GM23338 (cell line): ENCODE data around the gene ERAP2. TPM values are rescaled to one million over a fixed set of nuclear protein-coding genes. Genes with fewer than 3 reads are reported as not detected.

Experiments
- ATAC-seq: fragments of 200-7000 bp; cut with Tn5 transposase; 3 replicates; pipeline ENCODE4 v1.9.1; 2020
- DNase-seq: peaks from one replicate; pipeline ENCODE4 v3.0.0-alpha.2; 2015; ENCODE audit warnings: low spot score
- H2AFZ ChIP-seq: fragments of 200-600 bp; sonication (generic); 2 replicates; pipeline ENCODE4 v1.8.0; 2016; ENCODE audit warnings: antibody characterized with exemption, mild to moderate bottlenecking, moderate library complexity
- H3F3A ChIP-seq: fragments of 200-600 bp; sonication (generic); replicated peaks from 2 replicates; pipeline ENCODE4 v1.8.0; 2017; ENCODE audit warnings: antibody characterized with exemption, mixed run types, low read depth
- H3K27ac ChIP-seq: fragments of 200-600 bp; sonication (generic); 2 replicates; pipeline ENCODE4 v1.6.1; 2016; ENCODE audit warnings: low read depth
- H3K27me3 ChIP-seq: fragments of 200-600 bp; sonication (generic); 2 replicates; pipeline ENCODE4 v1.8.0; 2016; ENCODE audit warnings: mild to moderate bottlenecking, mixed run types, moderate library complexity; ENCODE audit not compliant: insufficient read depth
- H3K36me3 ChIP-seq: fragments of 200-600 bp; sonication (generic); 2 replicates; pipeline ENCODE4 v1.8.0; 2016; ENCODE audit warnings: mild to moderate bottlenecking; ENCODE audit not compliant: insufficient read depth
- H3K4me1 ChIP-seq: fragments of 200-600 bp; sonication (generic); 2 replicates; pipeline ENCODE4 v1.8.0; 2016; ENCODE audit warnings: mild to moderate bottlenecking, moderate library complexity; ENCODE audit not compliant: insufficient read depth
- H3K4me2 ChIP-seq: fragments of 200-600 bp; sonication (generic); 2 replicates; pipeline ENCODE4 v1.7.1; 2017; ENCODE audit warnings: mixed run types
- H3K4me3 ChIP-seq: fragments of 200-600 bp; sonication (generic); 2 replicates; pipeline ENCODE4 v1.6.1; 2016; ENCODE audit warnings: mixed run types
- H3K79me2 ChIP-seq: fragments of 200-600 bp; sonication (generic); replicated peaks from 2 replicates; pipeline ENCODE4 v1.8.0; 2017; ENCODE audit warnings: mild to moderate bottlenecking; ENCODE audit not compliant: insufficient read depth
- H3K9me2 ChIP-seq: fragments of 200-600 bp; sonication (generic); 2 replicates; pipeline ENCODE4 v1.8.0; 2017; ENCODE audit not compliant: insufficient read depth
- H4K20me1 ChIP-seq: fragments of 200-600 bp; sonication (generic); replicated peaks from 2 replicates; pipeline ENCODE4 v1.8.0; 2017; ENCODE audit warnings: mild to moderate bottlenecking; ENCODE audit not compliant: insufficient read depth
- H3K27ac Mint-ChIP-seq: 2 replicates; pipeline ENCODE4 v1.8.0; 2020; ENCODE audit warnings: inconsistent platforms, mild to moderate bottlenecking, moderate library complexity, mixed read lengths
- H3K27me3 Mint-ChIP-seq: 3 replicates; pipeline ENCODE4 v1.8.0; 2022; ENCODE audit warnings: low read depth, mild to moderate bottlenecking, moderate library complexity, mixed read lengths, inconsistent platforms; ENCODE audit not compliant: insufficient read depth, poor library complexity
- H3K36me3 Mint-ChIP-seq: 3 replicates; pipeline ENCODE4 v1.8.0; 2021; ENCODE audit warnings: low read depth, mild to moderate bottlenecking, inconsistent platforms, moderate library complexity, mixed read lengths
- H3K4me1 Mint-ChIP-seq: 3 replicates; pipeline ENCODE4 v1.8.0; 2020; ENCODE audit warnings: mild to moderate bottlenecking, inconsistent platforms, mixed read lengths
- H3K4me3 Mint-ChIP-seq: 3 replicates; pipeline ENCODE4 v1.8.0; 2021; ENCODE audit warnings: moderate library complexity, mild to moderate bottlenecking, inconsistent platforms, mixed read lengths
- H3K9me3 Mint-ChIP-seq: 3 replicates; pipeline ENCODE4 v1.8.0; 2020; ENCODE audit warnings: moderate library complexity, mild to moderate bottlenecking, inconsistent platforms, mixed read lengths
- CREB1 ChIP-seq: fragments of 250-450 bp; sonication (Bioruptor Pico); IDR thresholded peaks from 2 replicates; pipeline ENCODE4 v1.5.0; 2020; ENCODE audit warnings: low read depth, mild to moderate bottlenecking, moderate library complexity
- CTCF ChIP-seq, 2 experiments: fragments of 200-600 bp in 1 of 2; sonication (generic) in 1 of 2; conservative IDR thresholded peaks; 2 replicates each; pipeline versions ENCODE4 v1.5.1 to v1.6.1; 2016 to 2017; ENCODE audit warnings: antibody characterized with exemption in 2 of 2, low read depth in 2 of 2, mild to moderate bottlenecking in 2 of 2, moderate library complexity in 1 of 2
- ETS1 ChIP-seq: IDR thresholded peaks from 2 replicates; pipeline ENCODE4 v1.6.1; 2016; ENCODE audit warnings: antibody characterized with exemption
- EZH2 ChIP-seq: fragments of 200-600 bp; sonication (generic); IDR thresholded peaks from one replicate; pipeline ENCODE4 v1.8.0; 2017; ENCODE audit warnings: antibody characterized with exemption, mild to moderate bottlenecking, low read depth; ENCODE audit not compliant: unreplicated experiment
- EZH2phosphoT487 ChIP-seq: fragments of 200-600 bp; sonication (generic); IDR thresholded peaks from one replicate; pipeline ENCODE4 v1.8.1; 2018; ENCODE audit warnings: antibody characterized with exemption; ENCODE audit not compliant: unreplicated experiment
- NANOG ChIP-seq: IDR thresholded peaks from 2 replicates; pipeline ENCODE4 v1.6.1; 2016; ENCODE audit warnings: antibody characterized with exemption, borderline replicate concordance
- REST ChIP-seq: IDR thresholded peaks from one replicate; pipeline ENCODE4 v1.6.1; 2018; ENCODE audit warnings: antibody characterized with exemption; ENCODE audit not compliant: unreplicated experiment
- ZNF114 ChIP-seq: fragments of 250-450 bp; sonication (Bioruptor Pico); IDR thresholded peaks from 2 replicates; pipeline ENCODE4 v1.5.0; 2020; ENCODE audit warnings: mild to moderate bottlenecking, moderate library complexity
- polyA plus RNA-seq: library from polyadenylated mRNA; unstranded; fragments of >200 nt; fragmentation: Nextera tagmentation; extraction: Ambion mirVana; gene quantifications from 2 replicates; pipeline ENCODE4 v1.2.1, GENCODE V29; 2016
- total RNA-seq: library from RNA; depleted of rRNA; stranded (reverse); fragments of >200 nt; shearing (Covaris generic); gene quantifications from 2 replicates; pipeline ENCODE4 v1.2.3, GENCODE V29; 2014

The ERAP2 gene
- total and polyA plus RNA-seq, 2 experiments from 2014 or later: 0.73 TPM; not detected in 1

GRCh38 chr5:96896806-96897205 lies 20.5 kb downstream of the ERAP2 start:
- H3F3A ChIP-seq: no peaks in the 10 kb centered on the region
- Mint-ChIP-seq H3K4me1 (no peaks in the 10 kb centered on the region), H3K27me3 (no peaks in the 10 kb centered on the region), H3K4me3 (no peak overlapping the region), H3K36me3 (no peaks in the 10 kb centered on the region), H3K9me3 (no peaks in the 10 kb centered on the region), H3K27ac (no peak overlapping the region)
- no peaks in the 10 kb centered on the region for H3K79me2 ChIP-seq
- DNase-seq: no peak
- no peak overlapping the region for H3K27ac ChIP-seq
- H3K4me2 ChIP-seq: no peak overlapping the region
- no peak overlapping the region for H3K4me3 ChIP-seq
- H3K4me1 ChIP-seq: no peaks in the 10 kb centered on the region
- no peak overlapping the region for H2AFZ ChIP-seq
- no peaks in the 10 kb centered on the region for H4K20me1 ChIP-seq
- H3K9me2 ChIP-seq: no peaks in the 10 kb centered on the region
- no peaks in the 10 kb centered on the region for H3K27me3 ChIP-seq
- no peak for ATAC-seq
- H3K36me3 ChIP-seq: no peaks in the 10 kb centered on the region
- no peak for TF ChIP-seq CREB1 (CRISPR knock-in tag)
- TF ChIP-seq CTCF (conservative IDR thresholded peaks at IDR 0.05; ENCODE audit: low read depth in 2 of 2): 0 out of 4 replicates have a peak, but pooled peaks of 1 of the 2 experiments have one; percentile 5

- no peaks in the 10 kb centered on the region for H3K36me3 ChIP-seq
- Mint-ChIP-seq H3K9me3 (no peaks in the 10 kb centered on the region), H3K36me3 (no peaks in the 10 kb centered on the region), H3K4me1 (no peaks in the 10 kb centered on the region), H3K27me3 (no peaks in the 10 kb centered on the region), H3K27ac (no peak overlapping the region), H3K4me3 (no peak overlapping the region)
- H3K27me3 ChIP-seq: no peaks in the 10 kb centered on the region
- no peak overlapping the region for H2AFZ ChIP-seq
- no peaks in the 10 kb centered on the region for H3F3A ChIP-seq
- H3K4me2 ChIP-seq: no peak overlapping the region
- H3K4me3 ChIP-seq: no peak overlapping the region
- H3K27ac ChIP-seq: no peak overlapping the region
- no peaks in the 10 kb centered on the region for H4K20me1 ChIP-seq
- no peaks in the 10 kb centered on the region for H3K4me1 ChIP-seq
- no peaks in the 10 kb centered on the region for H3K9me2 ChIP-seq
- peak; percentile 23 to 41 for TF ChIP-seq CTCF (conservative IDR thresholded peaks at IDR 0.05; ENCODE audit: low read depth in 2 of 2)
- TF ChIP-seq NANOG: no peak
- DNase-seq (peak; percentile 50), ATAC-seq (peak; percentile 56)
- no peaks in the 10 kb centered on the region for H3K79me2 ChIP-seq
These were observed 25.1 kb downstream of the ERAP2 start for GRCh38 chr5:96901384-96901783.

DNA sequence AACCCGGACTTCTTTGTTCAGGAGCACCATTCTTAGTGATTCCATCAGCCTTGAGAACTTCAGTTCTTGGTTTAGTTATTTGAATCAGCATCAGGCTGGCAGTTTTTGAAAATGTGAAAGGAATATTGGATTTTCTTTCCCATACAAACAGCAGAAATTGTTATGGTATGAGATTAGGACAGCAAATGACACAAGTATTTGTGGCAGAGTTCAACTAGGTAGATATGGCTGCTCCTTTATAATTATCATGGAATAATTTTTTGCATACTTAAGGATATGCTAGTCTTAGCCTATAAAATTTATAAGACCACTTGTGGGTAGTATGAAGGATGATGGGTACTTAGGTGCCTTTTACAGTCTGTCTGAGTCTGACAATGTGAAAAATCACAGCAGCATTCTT lies 25.5 kb downstream of the ERAP2 start:
- Histone ChIP-seq H2AFZ (no peak overlapping the region), H3K4me3 (no peak overlapping the region), H3F3A (no peaks in the 10 kb centered on the region), H3K4me2 (no peak overlapping the region), H3K27me3 (no peaks in the 10 kb centered on the region), H3K79me2 (no peaks in the 10 kb centered on the region), H3K9me2 (no peaks in the 10 kb centered on the region), H4K20me1 (no peaks in the 10 kb centered on the region), H3K27ac (no peak overlapping the region), H3K36me3 (no peaks in the 10 kb centered on the region), H3K4me1 (no peaks in the 10 kb centered on the region)
- Mint-ChIP-seq H3K27ac (no peak overlapping the region), H3K4me1 (no peaks in the 10 kb centered on the region), H3K27me3 (no peaks in the 10 kb centered on the region), H3K4me3 (no peak overlapping the region), H3K9me3 (no peaks in the 10 kb centered on the region), H3K36me3 (no peaks in the 10 kb centered on the region)
- ATAC-seq (no peak), DNase-seq (no peak)
- TF ChIP-seq CTCF (conservative IDR thresholded peaks at IDR 0.05; ENCODE audit: low read depth in 2 of 2) (no peak), CREB1 (CRISPR knock-in tag) (no peak), EZH2 (no peak), EZH2phosphoT487 (no peak), REST (no peak), ZNF114 (CRISPR knock-in tag) (no peak), ETS1 (no peak)
